ENCODE measurements around the gene SERPINA6.

Gene SERPINA6

GRCh38 chr14:94341656-94342333 lies 18.7 kb upstream of the SERPINA6 start:
- TF ChIP-seq, protein P1, sequence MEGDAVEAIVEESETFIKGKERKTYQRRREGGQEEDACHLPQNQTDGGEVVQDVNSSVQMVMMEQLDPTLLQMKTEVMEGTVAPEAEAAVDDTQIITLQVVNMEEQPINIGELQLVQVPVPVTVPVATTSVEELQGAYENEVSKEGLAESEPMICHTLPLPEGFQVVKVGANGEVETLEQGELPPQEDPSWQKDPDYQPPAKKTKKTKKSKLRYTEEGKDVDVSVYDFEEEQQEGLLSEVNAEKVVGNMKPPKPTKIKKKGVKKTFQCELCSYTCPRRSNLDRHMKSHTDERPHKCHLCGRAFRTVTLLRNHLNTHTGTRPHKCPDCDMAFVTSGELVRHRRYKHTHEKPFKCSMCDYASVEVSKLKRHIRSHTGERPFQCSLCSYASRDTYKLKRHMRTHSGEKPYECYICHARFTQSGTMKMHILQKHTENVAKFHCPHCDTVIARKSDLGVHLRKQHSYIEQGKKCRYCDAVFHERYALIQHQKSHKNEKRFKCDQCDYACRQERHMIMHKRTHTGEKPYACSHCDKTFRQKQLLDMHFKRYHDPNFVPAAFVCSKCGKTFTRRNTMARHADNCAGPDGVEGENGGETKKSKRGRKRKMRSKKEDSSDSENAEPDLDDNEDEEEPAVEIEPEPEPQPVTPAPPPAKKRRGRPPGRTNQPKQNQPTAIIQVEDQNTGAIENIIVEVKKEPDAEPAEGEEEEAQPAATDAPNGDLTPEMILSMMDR (IDR thresholded peaks at IDR 0.05; ENCODE audit: extremely low read depth, missing control alignments), result no peak
- DNase-seq (ENCODE audit: low spot score), result no peak

- TF ChIP-seq, protein P1 (IDR thresholded peaks at IDR 0.05; ENCODE audit: extremely low read depth, missing control alignments), result no peak
Measured at GRCh38 chr14:94340533-94340932, 17.4 kb upstream of the SERPINA6 start.

GRCh38 chr14:94338023-94338422 lies 14.9 kb upstream of the SERPINA6 start:
- DNase-seq (ENCODE audit: low spot score), result no peak
- TF ChIP-seq, protein P1 (IDR thresholded peaks at IDR 0.05; ENCODE audit: extremely low read depth, missing control alignments), result no peak

More at GRCh38 chr14:94340533-94340932, 17.4 kb upstream of the SERPINA6 start:
- DNase-seq (ENCODE audit: low spot score), result no peak

GRCh38 chr14:94337274-94337673 lies 14.1 kb upstream of the SERPINA6 start:
- DNase-seq (ENCODE audit: low spot score), result no peak
- TF ChIP-seq, protein P1 (IDR thresholded peaks at IDR 0.05; ENCODE audit: extremely low read depth, missing control alignments), result no peak

GRCh38 chr14:94334872-94335271 lies 11.7 kb upstream of the SERPINA6 start:
- no peak for DNase-seq (ENCODE audit: low spot score)
- TF ChIP-seq, protein P1 (IDR thresholded peaks at IDR 0.05; ENCODE audit: extremely low read depth, missing control alignments), result no peak

DNA sequence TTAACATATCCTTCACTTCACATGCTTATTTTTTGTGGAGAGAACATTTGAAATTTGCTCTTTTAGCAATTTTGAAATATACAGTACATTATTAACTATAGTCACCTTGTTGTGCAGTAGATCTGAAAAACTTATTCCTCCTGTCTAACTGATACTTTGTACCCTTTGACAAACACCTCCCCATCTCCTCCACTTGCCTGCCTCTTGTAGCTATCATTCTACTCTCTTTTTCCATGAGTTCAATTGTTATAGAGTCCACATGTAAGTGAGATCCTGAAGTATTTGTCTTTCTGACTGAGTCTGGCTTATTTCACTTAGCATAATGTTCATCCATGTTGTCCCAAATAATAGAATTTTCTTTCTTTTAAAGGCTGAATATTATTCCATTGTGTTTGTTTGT lies 9.5 kb upstream of the SERPINA6 start:
- TF ChIP-seq, protein P1 (IDR thresholded peaks at IDR 0.05; ENCODE audit: extremely low read depth, missing control alignments), result no peak
- DNase-seq (ENCODE audit: low spot score), result no peak

DNA sequence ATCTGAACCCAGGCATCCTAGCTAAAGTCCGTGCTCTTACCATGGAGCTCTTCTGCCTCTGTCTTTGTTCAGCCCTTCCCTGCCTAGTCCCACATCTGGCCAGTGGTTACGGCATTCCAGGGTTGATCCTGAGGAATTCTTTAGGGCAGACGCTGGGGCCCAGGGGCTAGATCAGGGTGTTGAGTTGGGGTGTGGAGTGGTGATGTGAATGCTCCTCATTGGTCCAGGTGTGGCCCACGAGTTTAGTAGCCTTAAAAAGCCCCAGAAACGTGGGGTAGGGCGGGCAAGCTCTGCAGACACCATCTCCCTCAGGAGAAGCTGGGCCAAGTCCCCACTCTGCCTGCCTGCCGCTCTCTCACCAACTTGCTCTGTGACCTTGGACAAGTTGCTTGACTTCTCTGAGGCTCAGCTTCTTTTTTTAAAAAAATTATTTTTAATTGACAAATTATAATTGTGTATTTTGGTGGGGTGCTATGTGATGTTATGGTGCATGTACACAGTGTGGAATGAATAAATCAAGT lies 9.0 kb upstream of the SERPINA6 start:
- TF ChIP-seq, protein P1 (IDR thresholded peaks at IDR 0.05; ENCODE audit: extremely low read depth, missing control alignments), result no peak
- DNase-seq (ENCODE audit: low spot score), result no peak

Data from GM20000 (cell line).